ENCODE results near the gene OTX1. TPM values are rescaled to one million over a fixed set of nuclear protein-coding genes. Genes with fewer than 3 reads are reported as not detected.

OTX1 gene
- total and polyA plus RNA-seq, 10 of the 15 experiments (the other 5 are each of a cell fraction or from before 2014, with no cell fraction given): 0.04 to 0.67 (median 0.23) TPM; not detected in 2

DNA sequence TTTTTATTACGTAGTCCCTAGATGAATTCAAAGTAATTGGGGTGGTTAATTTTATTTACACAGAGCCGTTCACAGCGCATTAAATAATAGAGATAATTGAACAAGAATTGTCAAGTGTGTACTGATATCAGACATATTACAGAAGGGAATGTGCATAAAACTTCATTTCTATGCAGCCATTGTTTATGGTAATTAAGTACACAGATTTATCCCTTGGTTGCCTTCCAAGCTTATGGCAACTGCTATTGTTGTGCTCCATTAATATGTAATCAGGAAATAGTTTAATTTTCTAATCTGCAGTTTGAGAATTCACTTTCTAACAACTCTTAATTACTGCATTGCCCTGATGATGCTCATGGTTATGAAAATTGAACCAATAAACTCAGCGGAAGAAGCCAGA, 47.3 kb upstream of the OTX1 start:
- ATAC-seq: no peak
- ChIA-PET POLR2A (no interaction called here), CTCF (no interaction called here), SMC1A (ENCODE audit: uncharacterized antibody, unreplicated experiment) (interaction anchor here (0.7 kb wide), 1 partner anchor 156 kb away, joined by 3 read pairs; no protein-coding TSS in a partner anchor), RAD21 (ENCODE audit: unreplicated experiment) (no interaction called here)
- no peaks in the 10 kb centered on the region for H3K4me1 ChIP-seq (ENCODE audit: control insufficient read depth, insufficient read depth, low read length)
- H3K4me3 ChIP-seq: no peak overlapping the region
- no peak overlapping the region for H3K9ac ChIP-seq (ENCODE audit: control insufficient read depth, insufficient read depth, low read length)
- no peak overlapping the region for H2AFZ ChIP-seq (ENCODE audit: control insufficient read depth, low read depth, low read length)
- in situ Hi-C loops (cut with MboI) (no loop called here), intact Hi-C loops (cut with micrococcal nuclease; ENCODE audit: unreplicated experiment) (no loop called here)
- 97% methylated on average over 4 of the region's 4 CpGs for WGBS (ENCODE audit: insufficient coverage, insufficient replicate concordance, low lambda C conversion rate, missing lambda C conversion rate)
- DNase-seq (ENCODE audit: low read depth, low spot score): no peak
- FAIRE-seq: no peak
- no peaks in the 10 kb centered on the region for H3K27me3 ChIP-seq (replicated peaks in 1 of 2; ENCODE audit: control insufficient read depth in 2 of 2, insufficient read depth in 2 of 2, low read length in 1 of 2)
- BruUV-seq (replicated peaks): no TSS peak
- H3K79me2 ChIP-seq (ENCODE audit: control insufficient read depth, insufficient read depth, low read length): no peaks in the 10 kb centered on the region
- H3K27ac ChIP-seq (ENCODE audit: control insufficient read depth, insufficient read depth): no peak overlapping the region
- no peaks in the 10 kb centered on the region for H3K9me3 ChIP-seq (replicated peaks; ENCODE audit: control insufficient read depth, insufficient read depth, low read length)
- no peak overlapping the region for H3K4me2 ChIP-seq (ENCODE audit: control insufficient read depth, insufficient read depth)
- H4K20me1 ChIP-seq (ENCODE audit: control insufficient read depth, insufficient read depth): no peaks in the 10 kb centered on the region
- H3K36me3 ChIP-seq (ENCODE audit: control insufficient read depth in 2 of 2, insufficient read depth in 2 of 2, low read length in 1 of 2): 0 out of 4 replicates have a peak, but pooled peaks cover 0 to 3% of the 10 kb centered on the region in 2 experiments
- TF ChIP-seq, protein P1, sequence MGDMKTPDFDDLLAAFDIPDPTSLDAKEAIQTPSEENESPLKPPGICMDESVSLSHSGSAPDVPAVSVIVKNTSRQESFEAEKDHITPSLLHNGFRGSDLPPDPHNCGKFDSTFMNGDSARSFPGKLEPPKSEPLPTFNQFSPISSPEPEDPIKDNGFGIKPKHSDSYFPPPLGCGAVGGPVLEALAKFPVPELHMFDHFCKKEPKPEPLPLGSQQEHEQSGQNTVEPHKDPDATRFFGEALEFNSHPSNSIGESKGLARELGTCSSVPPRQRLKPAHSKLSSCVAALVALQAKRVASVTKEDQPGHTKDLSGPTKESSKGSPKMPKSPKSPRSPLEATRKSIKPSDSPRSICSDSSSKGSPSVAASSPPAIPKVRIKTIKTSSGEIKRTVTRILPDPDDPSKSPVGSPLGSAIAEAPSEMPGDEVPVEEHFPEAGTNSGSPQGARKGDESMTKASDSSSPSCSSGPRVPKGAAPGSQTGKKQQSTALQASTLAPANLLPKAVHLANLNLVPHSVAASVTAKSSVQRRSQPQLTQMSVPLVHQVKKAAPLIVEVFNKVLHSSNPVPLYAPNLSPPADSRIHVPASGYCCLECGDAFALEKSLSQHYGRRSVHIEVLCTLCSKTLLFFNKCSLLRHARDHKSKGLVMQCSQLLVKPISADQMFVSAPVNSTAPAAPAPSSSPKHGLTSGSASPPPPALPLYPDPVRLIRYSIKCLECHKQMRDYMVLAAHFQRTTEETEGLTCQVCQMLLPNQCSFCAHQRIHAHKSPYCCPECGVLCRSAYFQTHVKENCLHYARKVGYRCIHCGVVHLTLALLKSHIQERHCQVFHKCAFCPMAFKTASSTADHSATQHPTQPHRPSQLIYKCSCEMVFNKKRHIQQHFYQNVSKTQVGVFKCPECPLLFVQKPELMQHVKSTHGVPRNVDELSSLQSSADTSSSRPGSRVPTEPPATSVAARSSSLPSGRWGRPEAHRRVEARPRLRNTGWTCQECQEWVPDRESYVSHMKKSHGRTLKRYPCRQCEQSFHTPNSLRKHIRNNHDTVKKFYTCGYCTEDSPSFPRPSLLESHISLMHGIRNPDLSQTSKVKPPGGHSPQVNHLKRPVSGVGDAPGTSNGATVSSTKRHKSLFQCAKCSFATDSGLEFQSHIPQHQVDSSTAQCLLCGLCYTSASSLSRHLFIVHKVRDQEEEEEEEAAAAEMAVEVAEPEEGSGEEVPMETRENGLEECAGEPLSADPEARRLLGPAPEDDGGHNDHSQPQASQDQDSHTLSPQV (IDR thresholded peaks at IDR 0.05): no peak
- TF ChIP-seq TAF1 (IDR thresholded peaks at IDR 0.05; ENCODE audit: borderline replicate concordance, low read depth, low read length) (no peak), ASH2L (IDR thresholded peaks at IDR 0.05; ENCODE audit: borderline replicate concordance, low read depth) (no peak), ESRRA (IDR thresholded peaks at IDR 0.05; ENCODE audit: low read length) (no peak), PAX5 (IDR thresholded peaks at IDR 0.05; ENCODE audit: borderline replicate concordance, low read depth, low read length) (no peak), MTA2 (IDR thresholded peaks at IDR 0.05; ENCODE audit: low read depth) (no peak)
